ENCODE measurements around the gene SLC17A3. TPM values are rescaled to one million over a fixed set of nuclear protein-coding genes. Genes with fewer than 3 reads are reported as not detected.

SLC17A3 gene
- total and polyA plus RNA-seq, 2 experiments from 2014 or later, result not detected

GRCh38 chr6:25816252-25816651, 57.8 kb downstream of the SLC17A3 start:
- Histone ChIP-seq H3K27me3 (ENCODE audit: insufficient read depth) (no peaks in the 10 kb centered on the region), H3K27ac (ENCODE audit: low read depth) (no peak overlapping the region), H3F3A (replicated peaks; ENCODE audit: low read depth) (no peaks in the 10 kb centered on the region), H3K79me2 (replicated peaks; ENCODE audit: insufficient read depth) (no peaks in the 10 kb centered on the region), H4K20me1 (replicated peaks; ENCODE audit: insufficient read depth) (no peaks in the 10 kb centered on the region), H3K4me2 (no peak overlapping the region), H3K36me3 (ENCODE audit: insufficient read depth) (no peaks in the 10 kb centered on the region), H3K4me1 (ENCODE audit: insufficient read depth) (peaks cover 7% of the 10 kb centered on the region; the same call in 1 of the 2 replicates), H2AFZ (peak overlapping the region; percentile 43; the same call in 1 of the 2 replicates), H3K9me2 (ENCODE audit: insufficient read depth) (no peaks in the 10 kb centered on the region), H3K4me3 (no peak overlapping the region)
- Mint-ChIP-seq H3K4me1 (peaks cover 16% of the 10 kb centered on the region), H3K36me3 (ENCODE audit: low read depth) (no peaks in the 10 kb centered on the region), H3K27ac (no peak overlapping the region), H3K9me3 (no peaks in the 10 kb centered on the region), H3K4me3 (no peak overlapping the region), H3K27me3 (ENCODE audit: insufficient read depth, low read depth, poor library complexity) (peaks cover 3% of the 10 kb centered on the region)
- DNase-seq (ENCODE audit: low spot score) (no peak), ATAC-seq (peak; percentile 58)
- TF ChIP-seq STAT1 (IDR thresholded peaks at IDR 0.05; ENCODE audit: unreplicated experiment) (no peak), REST (IDR thresholded peaks at IDR 0.05; ENCODE audit: unreplicated experiment) (no peak), ZNF462 (CRISPR knock-in tag; IDR thresholded peaks at IDR 0.05) (peak; percentile 32; the same call in 1 of the 2 replicates), POLR2AphosphoS5 (IDR thresholded peaks at IDR 0.05; ENCODE audit: low read depth) (no peak), EZH2phosphoT487 (IDR thresholded peaks at IDR 0.05; ENCODE audit: unreplicated experiment) (no peak), CREB1 (CRISPR knock-in tag; IDR thresholded peaks at IDR 0.05; ENCODE audit: low read depth) (no peak), ETS1 (IDR thresholded peaks at IDR 0.05) (no peak)
